Measurements from ENCODE around the gene TXNDC8. TPM values are rescaled to one million over a fixed set of nuclear protein-coding genes. Genes with fewer than 3 reads are reported as not detected.

The TXNDC8 gene
- total RNA-seq, 2 donors from 2014 or later: not detected

DNA sequence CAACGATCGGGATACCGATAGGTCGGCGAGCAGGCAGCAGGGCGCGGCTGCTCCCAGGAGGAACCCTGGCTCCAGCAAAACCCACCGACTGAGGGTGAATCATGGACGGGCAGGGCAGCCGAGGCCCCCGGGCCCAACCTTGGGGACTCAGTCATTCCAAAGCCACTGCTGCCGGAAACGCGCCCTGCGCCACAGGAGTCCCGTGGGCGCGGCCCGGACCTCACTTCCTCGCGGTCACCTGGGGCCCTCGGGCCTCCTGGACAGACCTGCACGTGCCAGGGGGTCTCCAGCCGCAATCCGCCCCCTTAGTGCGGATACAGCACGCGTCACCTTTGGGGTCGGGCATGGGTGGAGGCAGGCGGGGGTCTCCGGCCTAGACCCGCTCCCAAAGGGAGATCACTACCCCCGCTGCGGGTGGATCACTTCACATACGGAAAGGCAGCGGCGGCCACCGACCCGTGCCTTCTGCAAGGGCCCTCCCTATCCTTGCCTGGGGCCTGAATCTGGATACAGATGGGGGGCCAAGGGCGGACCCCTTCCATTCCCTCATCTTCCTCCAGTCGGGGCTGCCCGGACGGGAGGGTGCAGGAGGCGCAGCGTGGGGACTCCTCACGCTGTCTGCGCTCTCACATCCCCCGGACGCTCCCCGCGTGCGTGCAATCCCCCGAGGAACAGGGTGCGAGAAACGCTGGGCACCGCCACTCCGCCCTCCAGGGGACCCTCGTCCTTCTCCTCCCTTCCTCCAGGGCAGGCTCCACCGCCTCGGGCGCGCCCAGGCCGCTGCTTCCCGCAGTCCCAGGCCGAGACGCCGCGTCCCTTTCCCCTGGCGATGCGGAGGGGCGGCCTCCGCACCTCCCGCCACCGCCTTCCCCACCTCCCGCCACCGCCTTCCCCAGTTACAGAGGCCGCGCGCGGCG lies 81.9 kb downstream of the TXNDC8 start:
- ATAC-seq (peak; percentile 66), DNase-seq (peak; percentile 77 to 84)
- intact Hi-C loops (cut with DNase I, micrococcal nuclease): no loop called here

DNA sequence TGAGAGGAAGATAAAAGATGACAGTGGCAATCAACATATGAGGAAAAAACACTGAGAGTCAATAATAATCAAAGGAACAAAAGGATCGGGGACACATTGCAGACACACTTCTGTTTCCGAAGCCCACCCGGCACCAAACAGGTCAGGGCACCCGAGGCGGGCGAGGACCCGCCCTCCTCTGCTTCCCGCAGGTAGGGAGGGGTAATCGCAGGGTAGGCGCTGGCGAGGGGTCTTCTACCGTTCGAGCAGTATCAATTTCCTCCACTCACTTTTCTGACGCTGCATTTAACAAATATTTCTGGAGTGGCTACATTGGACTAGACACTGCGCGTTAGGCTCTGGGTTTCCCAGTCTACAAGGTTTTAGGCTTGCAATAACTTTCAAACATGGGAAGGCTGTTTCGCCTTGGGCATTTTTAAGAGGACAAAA lies 82.6 kb downstream of the TXNDC8 start:
- intact Hi-C loops (cut with DNase I, micrococcal nuclease): no loop called here
- peak; percentile 36 to 45 for DNase-seq
- ATAC-seq: no peak

- intact Hi-C loops (cut with DNase I, micrococcal nuclease): no loop called here
- no peak for ATAC-seq
Measured at GRCh38 chr9:110254500-110254899, 83.2 kb downstream of the TXNDC8 start.

More at GRCh38 chr9:110254500-110254899, 83.2 kb downstream of the TXNDC8 start:
- no peak for DNase-seq

Other genes with a start within 250 kb of the TXNDC8 start
- gene C9orf152, start 129.7 kb downstream of the TXNDC8 start, total RNA-seq: 10 to 100 TPM; 54.3 to 62.0 TPM
- gene TXN, start 81.4 kb downstream of the TXNDC8 start, total RNA-seq: 100 to 1,000 TPM; 373 to 609 TPM
- gene SVEP1, start 241.9 kb upstream of the TXNDC8 start, total RNA-seq: 10 to 100 TPM in 1 of 2 donors, 1 to 10 TPM in 1; 6.5 to 16.9 TPM

All from left colon (tissue), 2 donors.